ENCODE data around the gene UNG. TPM values are rescaled to one million over a fixed set of nuclear protein-coding genes. Genes with fewer than 3 reads are reported as not detected.

UNG gene
- total and polyA plus RNA-seq, 4 donors = 7.4 to 17.6 (median 8.8) TPM

DNA sequence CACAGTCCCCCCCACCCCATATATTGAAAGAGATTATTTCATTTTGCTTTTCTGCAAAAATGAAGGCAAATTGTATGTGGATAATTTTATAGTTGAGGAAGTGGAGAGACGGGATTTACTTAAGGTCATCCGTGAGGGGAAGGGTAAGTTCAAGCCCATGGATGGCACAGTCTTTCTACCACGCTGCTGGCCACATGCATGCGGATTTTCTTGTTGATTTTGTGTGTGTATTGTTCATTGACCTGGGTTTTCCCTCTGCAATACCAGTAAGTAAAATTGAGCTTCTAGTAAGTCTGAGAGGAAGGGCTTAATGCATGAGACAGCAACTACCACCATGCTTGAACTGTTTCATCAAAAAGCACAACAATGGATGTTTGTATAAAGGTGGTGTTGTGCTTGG, 54.1 kb downstream of the UNG start:
- Histone ChIP-seq H3K9me3 (ENCODE audit: control insufficient read depth, low read length) (no peaks in the 10 kb centered on the region), H3K4me3 (ENCODE audit: low read length in 2 of 2) (no peak overlapping the region), H3K4me1 (ENCODE audit: control insufficient read depth in 1 of 2, insufficient read depth in 2 of 2, low read length in 2 of 2) (no peaks in the 10 kb centered on the region), H3K27me3 (ENCODE audit: control insufficient read depth in 1 of 2, insufficient read depth in 2 of 2, low read length in 1 of 2) (no peaks in the 10 kb centered on the region), H3K36me3 (ENCODE audit: control insufficient read depth in 1 of 2, insufficient read depth in 2 of 2, low read length in 1 of 2) (no peaks in the 10 kb centered on the region), H3K27ac (ENCODE audit: low read depth in 1 of 2, low read length in 2 of 2) (no peak overlapping the region)
- WGBS, 2 donors = 94 to 95% methylated on average over 4 of the region's 4 CpGs
- ATAC-seq (ENCODE audit: low FRiP score) = no peak
- intact Hi-C loops (cut with DNase I) = loop anchor here in 1 of 2 donors (5.0 kb wide), 1 partner anchor 39 kb away; no protein-coding TSS in a partner anchor
- no peak for DNase-seq

DNA sequence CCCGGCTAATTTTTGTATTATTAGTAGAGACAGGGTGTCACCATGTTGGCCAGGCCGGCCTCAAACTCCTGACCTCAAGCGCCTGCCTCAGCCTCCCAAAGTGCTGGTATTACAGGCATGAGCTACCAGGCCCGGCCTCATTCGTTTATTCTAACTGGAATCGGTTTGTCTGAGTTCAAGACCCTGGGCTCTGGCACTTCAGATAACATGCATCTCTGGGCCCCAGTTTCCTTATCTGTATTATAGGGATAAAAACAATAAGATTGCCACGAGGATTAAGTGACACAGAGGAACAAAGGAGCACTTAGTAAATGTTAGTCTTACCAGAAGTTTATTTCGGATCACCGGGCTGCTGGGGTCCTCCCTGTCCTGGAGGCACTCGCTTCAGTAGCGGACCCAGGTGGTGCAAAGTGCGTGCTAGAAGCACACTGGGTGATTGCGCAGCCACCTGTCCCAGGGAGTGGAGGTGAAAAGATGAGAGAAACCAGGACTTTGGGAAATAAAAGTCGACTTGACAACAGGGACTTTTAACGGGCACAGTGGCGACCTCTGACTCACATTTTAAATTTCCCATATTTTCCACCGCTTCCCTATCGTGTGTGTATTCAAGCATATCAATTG, 56.5 kb downstream of the UNG start:
- Histone ChIP-seq H3K27me3 (ENCODE audit: control insufficient read depth in 1 of 2, insufficient read depth in 2 of 2, low read length in 1 of 2) (no peaks in the 10 kb centered on the region), H3K9me3 (ENCODE audit: control insufficient read depth, low read length) (no peaks in the 10 kb centered on the region), H3K36me3 (ENCODE audit: control insufficient read depth in 1 of 2, insufficient read depth in 2 of 2, low read length in 1 of 2) (no peaks in the 10 kb centered on the region), H3K4me3 (ENCODE audit: low read length in 2 of 2) (peak overlapping the region; percentile 30 to 47), H3K4me1 (ENCODE audit: control insufficient read depth in 1 of 2, insufficient read depth in 2 of 2, low read length in 2 of 2) (no peaks in the 10 kb centered on the region), H3K27ac (ENCODE audit: low read depth in 1 of 2, low read length in 2 of 2) (no peak overlapping the region)
- intact Hi-C loops (cut with DNase I) = loop anchor here in 1 of 2 donors (5.0 kb wide), 1 partner anchor 42 kb away; no protein-coding TSS in a partner anchor
- WGBS, 2 donors = 27 to 30% methylated on average over 18 of the region's 18 CpGs
- DNase-seq = no peak
- peak; percentile 17 for ATAC-seq (ENCODE audit: low FRiP score)

DNA sequence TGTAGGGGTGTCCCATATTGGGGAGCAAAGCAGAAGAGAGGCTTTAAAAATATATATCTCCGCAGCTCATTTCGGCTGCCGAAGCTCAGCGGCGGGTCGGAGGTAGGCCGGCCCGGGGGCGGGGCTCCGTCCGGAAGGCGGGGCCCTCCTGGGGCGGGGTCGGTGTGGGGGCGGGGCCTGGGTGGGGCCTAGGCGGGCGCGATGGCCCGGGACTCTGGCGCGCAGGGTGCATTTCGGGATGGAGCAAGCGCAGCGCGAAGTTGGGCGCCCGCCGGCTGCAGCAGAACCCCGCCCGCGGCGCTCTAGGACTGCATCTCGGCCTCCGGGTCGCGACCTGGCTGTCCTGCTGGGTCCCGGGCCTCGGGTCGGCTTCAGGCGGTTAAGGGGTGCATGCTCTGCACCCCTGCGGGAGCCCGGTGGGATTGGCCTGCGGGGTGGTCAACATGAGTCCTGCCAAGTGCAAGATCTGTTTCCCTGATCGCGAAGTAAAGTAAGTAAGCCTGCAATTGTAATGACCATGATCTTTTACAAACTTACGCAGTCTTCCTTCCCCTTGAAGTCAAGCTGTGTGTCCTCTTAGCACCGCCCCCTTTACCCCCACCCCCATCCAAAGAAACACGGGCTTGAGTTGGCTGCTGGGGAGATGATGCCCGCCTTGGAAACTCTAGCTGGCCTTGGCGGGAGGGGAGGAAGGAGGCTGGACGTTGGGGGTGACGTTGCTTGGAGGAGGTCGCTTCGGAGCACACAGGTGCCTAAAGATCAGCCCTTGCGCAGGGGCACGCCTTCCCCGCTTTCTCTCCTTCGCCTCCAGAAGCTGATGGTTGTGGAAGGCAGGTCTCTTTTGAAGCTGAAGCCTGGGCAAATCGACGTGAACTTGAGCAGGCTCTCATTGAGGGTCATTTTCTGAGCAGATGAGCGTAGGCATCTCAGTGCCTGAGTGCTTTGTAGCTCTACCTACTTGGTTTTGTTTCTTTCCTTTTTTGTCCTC, 57.3 kb downstream of the UNG start:
- Histone ChIP-seq H3K27me3 (ENCODE audit: control insufficient read depth in 1 of 2, insufficient read depth in 2 of 2, low read length in 1 of 2) (no peaks in the 10 kb centered on the region), H3K4me1 (ENCODE audit: control insufficient read depth in 1 of 2, insufficient read depth in 2 of 2, low read length in 2 of 2) (no peaks in the 10 kb centered on the region), H3K4me3 (ENCODE audit: low read length in 2 of 2) (peak overlapping the region; percentile 47 to 84), H3K27ac (ENCODE audit: low read depth in 1 of 2, low read length in 2 of 2) (peak overlapping the region in 1 of 2 donors; percentile 71), H3K9me3 (ENCODE audit: control insufficient read depth, low read length) (no peaks in the 10 kb centered on the region), H3K36me3 (ENCODE audit: control insufficient read depth in 1 of 2, insufficient read depth in 2 of 2, low read length in 1 of 2) (no peaks in the 10 kb centered on the region)
- WGBS, 2 donors = 1% methylated on average over 56 to 61 of the region's 61 CpGs
- DNase-seq (peak; percentile 87 to 95), ATAC-seq (ENCODE audit: low FRiP score) (peak; percentile 96)
- intact Hi-C loops (cut with DNase I) = loop anchor here in 1 of 2 donors (5.0 kb wide), 1 partner anchor 42 kb away; no protein-coding TSS in a partner anchor

DNA sequence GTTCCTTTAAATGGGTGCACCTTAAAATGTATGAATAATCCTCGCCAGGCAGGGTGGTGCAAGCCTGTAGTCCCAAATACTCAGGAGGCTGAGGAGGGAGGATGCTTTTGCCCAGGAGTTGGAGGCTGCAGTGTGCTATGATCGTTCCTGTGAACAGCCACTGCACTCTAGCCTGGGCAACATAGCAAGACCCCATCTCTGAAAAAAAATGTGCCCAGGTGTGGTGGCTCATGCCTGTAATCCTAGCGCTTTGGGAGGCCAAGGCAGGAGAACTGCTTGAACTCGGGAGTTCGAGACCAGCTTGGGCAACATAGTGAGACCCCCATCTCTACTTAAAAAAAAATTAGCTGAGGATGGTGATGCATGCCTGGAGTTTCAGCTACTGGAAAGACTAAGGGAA, 58.6 kb downstream of the UNG start:
- DNase-seq (no peak), ATAC-seq (ENCODE audit: low FRiP score) (no peak)
- intact Hi-C loops (cut with DNase I) = no loop called here
- no peaks in the 10 kb centered on the region for H3K9me3 ChIP-seq (ENCODE audit: control insufficient read depth, low read length)
- 97 to 98% methylated on average over 5 of the region's 5 CpGs for WGBS, 2 donors
- H3K4me1 ChIP-seq (ENCODE audit: control insufficient read depth in 1 of 2, insufficient read depth in 2 of 2, low read length in 2 of 2) = no peaks in the 10 kb centered on the region
- no peaks in the 10 kb centered on the region for H3K27me3 ChIP-seq (ENCODE audit: control insufficient read depth in 1 of 2, insufficient read depth in 2 of 2, low read length in 1 of 2)
- no peak overlapping the region for H3K4me3 ChIP-seq (ENCODE audit: low read length in 2 of 2)
- H3K27ac ChIP-seq (ENCODE audit: low read depth in 1 of 2, low read length in 2 of 2) = no peak overlapping the region
- no peaks in the 10 kb centered on the region for H3K36me3 ChIP-seq (ENCODE audit: control insufficient read depth in 1 of 2, insufficient read depth in 2 of 2, low read length in 1 of 2)

DNA sequence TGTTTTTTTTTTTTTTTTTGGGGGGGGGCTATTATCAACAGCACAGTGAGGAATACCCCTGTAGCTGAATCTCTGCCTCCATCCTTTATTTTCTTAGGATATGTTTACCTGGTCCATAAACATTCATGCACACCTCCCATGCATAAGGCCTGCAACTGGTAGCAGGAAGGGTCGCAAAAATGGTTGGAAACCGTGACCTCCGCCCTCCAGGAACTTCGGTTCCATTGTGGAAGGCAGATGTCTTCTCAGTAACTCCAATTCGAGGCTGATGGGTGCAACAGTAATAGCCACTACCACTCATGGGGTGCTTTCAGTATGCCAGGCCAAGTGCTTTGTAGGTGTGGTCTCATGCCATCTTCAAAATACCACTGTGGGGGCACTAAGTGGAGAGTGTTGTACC, 59.2 kb downstream of the UNG start:
- 97% methylated on average over 5 of the region's 5 CpGs for WGBS, 2 donors
- ATAC-seq (ENCODE audit: low FRiP score) = no peak
- Histone ChIP-seq H3K27ac (ENCODE audit: low read depth in 1 of 2, low read length in 2 of 2) (no peak overlapping the region), H3K4me1 (ENCODE audit: control insufficient read depth in 1 of 2, insufficient read depth in 2 of 2, low read length in 2 of 2) (no peaks in the 10 kb centered on the region), H3K9me3 (ENCODE audit: control insufficient read depth, low read length) (no peaks in the 10 kb centered on the region), H3K27me3 (ENCODE audit: control insufficient read depth in 1 of 2, insufficient read depth in 2 of 2, low read length in 1 of 2) (no peaks in the 10 kb centered on the region), H3K36me3 (ENCODE audit: control insufficient read depth in 1 of 2, insufficient read depth in 2 of 2, low read length in 1 of 2) (no peaks in the 10 kb centered on the region), H3K4me3 (ENCODE audit: low read length in 2 of 2) (no peak overlapping the region)
- no peak for DNase-seq
- intact Hi-C loops (cut with DNase I) = no loop called here

DNA sequence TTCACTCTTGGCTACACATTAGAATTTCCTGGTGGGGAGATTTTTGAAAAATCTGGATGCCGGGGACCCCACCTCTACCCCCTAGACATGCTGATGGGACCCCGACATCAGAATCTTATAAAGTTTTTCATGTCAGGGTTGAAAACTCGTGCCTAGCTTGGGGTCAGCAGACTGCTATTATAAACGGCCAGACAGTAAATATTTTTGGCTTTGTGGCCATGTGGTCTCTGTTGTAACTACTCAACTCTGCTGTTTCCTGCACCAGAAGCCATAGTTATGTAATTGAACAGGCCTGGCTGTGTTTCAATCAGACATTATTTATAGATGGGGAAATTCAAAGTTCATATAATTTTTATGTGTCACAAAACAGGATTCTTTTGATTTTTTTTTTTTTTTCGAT, 60.6 kb downstream of the UNG start:
- no peak overlapping the region for H3K4me3 ChIP-seq (ENCODE audit: low read length in 2 of 2)
- H3K36me3 ChIP-seq (ENCODE audit: control insufficient read depth in 1 of 2, insufficient read depth in 2 of 2, low read length in 1 of 2) = no peaks in the 10 kb centered on the region
- intact Hi-C loops (cut with DNase I) = no loop called here
- H3K4me1 ChIP-seq (ENCODE audit: control insufficient read depth in 1 of 2, insufficient read depth in 2 of 2, low read length in 2 of 2) = no peaks in the 10 kb centered on the region
- WGBS, 2 donors = 39 to 47% methylated on average over 5 of the region's 5 CpGs
- DNase-seq = no peak
- H3K9me3 ChIP-seq (ENCODE audit: control insufficient read depth, low read length) = no peaks in the 10 kb centered on the region
- no peaks in the 10 kb centered on the region for H3K27me3 ChIP-seq (ENCODE audit: control insufficient read depth in 1 of 2, insufficient read depth in 2 of 2, low read length in 1 of 2)
- ATAC-seq (ENCODE audit: low FRiP score) = no peak
- no peak overlapping the region for H3K27ac ChIP-seq (ENCODE audit: low read depth in 1 of 2, low read length in 2 of 2)

DNA sequence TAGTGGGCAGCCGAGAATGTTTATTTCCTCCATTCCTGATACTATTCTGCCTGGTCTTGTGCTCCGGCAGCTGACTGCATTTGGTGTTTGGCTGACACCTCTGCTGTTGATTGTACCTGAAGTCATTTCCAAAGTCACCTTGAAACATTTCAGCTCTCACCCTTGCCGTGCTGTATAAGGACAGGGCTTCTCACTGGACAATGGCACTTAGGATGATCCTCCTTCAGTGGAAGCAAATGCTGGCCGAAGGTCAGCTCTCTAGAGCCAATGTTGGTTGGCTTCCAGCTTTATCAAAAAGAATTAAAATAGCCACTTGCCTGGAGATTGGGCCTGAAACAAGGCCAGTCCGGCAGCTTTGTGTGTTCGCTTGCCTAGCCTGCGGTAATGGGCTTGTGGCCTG, 63.0 kb downstream of the UNG start:
- ATAC-seq (ENCODE audit: low FRiP score) (no peak), DNase-seq (no peak)
- intact Hi-C loops (cut with DNase I) = no loop called here
- H3K9me3 ChIP-seq (ENCODE audit: control insufficient read depth, low read length) = no peaks in the 10 kb centered on the region
- no peaks in the 10 kb centered on the region for H3K36me3 ChIP-seq (ENCODE audit: control insufficient read depth in 1 of 2, insufficient read depth in 2 of 2, low read length in 1 of 2)
- H3K4me3 ChIP-seq (ENCODE audit: low read length in 2 of 2) = no peak overlapping the region
- H3K27ac ChIP-seq (ENCODE audit: low read depth in 1 of 2, low read length in 2 of 2) = no peak overlapping the region
- H3K4me1 ChIP-seq (ENCODE audit: control insufficient read depth in 1 of 2, insufficient read depth in 2 of 2, low read length in 2 of 2) = no peaks in the 10 kb centered on the region
- no peaks in the 10 kb centered on the region for H3K27me3 ChIP-seq (ENCODE audit: control insufficient read depth in 1 of 2, insufficient read depth in 2 of 2, low read length in 1 of 2)
- 64 to 67% methylated on average over 7 of the region's 7 CpGs for WGBS, 2 donors

All from aorta (tissue), 5 donors.